Measurements from ENCODE around the gene SH3PXD2B. TPM values are rescaled to one million over a fixed set of nuclear protein-coding genes. Genes with fewer than 3 reads are reported as not detected.
A peak's percentile ranks its signal among the peaks of the same experiment; 100 is the strongest.

SH3PXD2B gene
- total RNA-seq, 1 experiment from 2014 or later: 27.5 TPM

DNA sequence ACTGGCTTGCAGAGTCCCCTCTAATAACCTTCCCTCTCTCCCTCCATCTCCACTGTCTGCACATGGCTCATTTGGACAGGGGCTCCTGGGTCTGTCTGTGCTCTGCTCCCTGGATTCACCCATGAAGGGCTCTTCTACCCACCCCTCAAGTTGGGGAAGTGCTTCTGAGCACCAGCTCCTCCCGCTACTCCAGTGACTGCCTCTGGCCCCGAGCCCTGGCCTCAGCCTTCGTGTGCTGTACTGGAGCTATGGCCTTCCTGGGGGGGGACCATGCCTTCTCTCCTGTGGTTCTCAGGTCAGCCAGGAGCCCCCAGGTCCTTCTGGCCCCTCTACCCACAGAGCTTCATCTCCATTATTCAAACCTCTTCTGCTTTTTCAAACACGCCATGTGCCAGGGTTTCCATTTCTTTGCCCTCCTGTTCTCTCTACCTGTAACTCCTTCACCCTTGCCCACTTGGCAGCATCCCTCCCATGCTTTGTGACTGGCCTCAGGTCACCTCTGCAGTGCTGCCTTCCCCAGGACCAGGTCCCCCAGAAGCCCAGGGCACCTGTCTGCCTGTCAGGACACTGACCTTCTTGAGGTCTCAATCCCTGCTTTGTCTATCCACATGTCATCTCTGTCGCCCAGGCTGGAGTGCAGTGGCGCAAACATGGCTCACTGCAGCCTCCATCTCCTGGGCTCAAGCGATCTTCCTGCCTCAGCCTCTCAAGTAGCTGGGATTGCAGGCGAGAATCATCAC lies 9.5 kb downstream of the SH3PXD2B start:
- Histone ChIP-seq H3K9ac (ENCODE audit: low read length) (no peak overlapping the region), H2AFZ (ENCODE audit: low read depth, low read length, poor library complexity, severe bottlenecking) (no peak overlapping the region), H3K27ac (ENCODE audit: low read depth, low read length) (no peak overlapping the region), H3K9me2 (ENCODE audit: insufficient read depth) (no peaks in the 10 kb centered on the region), H3K36me3 (ENCODE audit: control insufficient read depth in 1 of 2, insufficient read depth in 2 of 2, low read length in 2 of 2) (peaks cover 0 to 5% of the 10 kb centered on the region in 2 experiments; a peak in 1 of 4 replicates), H3K4me1 (ENCODE audit: control insufficient read depth in 1 of 2, insufficient read depth in 2 of 2, low read length in 2 of 2) (peaks cover 15 to 24% of the 10 kb centered on the region in 2 experiments), H3K4me3 (replicated peaks in 1 of 2; ENCODE audit: low read depth in 1 of 2, low read length in 2 of 2) (no peak overlapping the region), H3K79me2 (ENCODE audit: insufficient read depth, low read length) (peaks cover 50% of the 10 kb centered on the region), H3K9me3 (ENCODE audit: control insufficient read depth in 1 of 2, insufficient read depth in 1 of 2, low read depth in 1 of 2, low read length in 2 of 2) (no peaks in the 10 kb centered on the region), H3K4me2 (ENCODE audit: low read length) (no peak overlapping the region), H3K27me3 (ENCODE audit: insufficient read depth, low read length) (no peaks in the 10 kb centered on the region), H4K20me1 (ENCODE audit: insufficient read depth) (0 out of 2 replicates have a peak, but pooled peaks cover 8% of the 10 kb centered on the region)
- ATAC-seq: no peak
- ChIA-PET POLR2A (interaction anchor here (1.2 kb wide), 1 partner anchor 8 kb away, joined by 4 read pairs; no protein-coding TSS in a partner anchor), CTCF (interaction anchor here (1.8 kb wide), 1 partner anchor 8 kb away, joined by 4 read pairs; no protein-coding TSS in a partner anchor), RAD21 (ENCODE audit: low non-redundant PET in 1 of 2, low total read pairs in 2 of 2, uncharacterized antibody in 2 of 2, unreplicated experiment in 2 of 2) (no interaction called here)
- intact Hi-C loops (cut with micrococcal nuclease): no loop called here
- TF ChIP-seq, protein P1, sequence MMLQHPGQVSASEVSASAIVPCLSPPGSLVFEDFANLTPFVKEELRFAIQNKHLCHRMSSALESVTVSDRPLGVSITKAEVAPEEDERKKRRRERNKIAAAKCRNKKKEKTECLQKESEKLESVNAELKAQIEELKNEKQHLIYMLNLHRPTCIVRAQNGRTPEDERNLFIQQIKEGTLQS (IDR thresholded peaks at IDR 0.05): no peak
- no peak for TF ChIP-seq FOSL1 (IDR thresholded peaks at IDR 0.05; ENCODE audit: low read depth)
- no peak for TF ChIP-seq EZH2 (IDR thresholded peaks at IDR 0.05)
- TF ChIP-seq POLR2AphosphoS5 (IDR thresholded peaks at IDR 0.05; ENCODE audit: low read depth, low read length): no peak
- TF ChIP-seq RAD21 (IDR thresholded peaks at IDR 0.05; ENCODE audit: low read depth): no peak
- TF ChIP-seq SRF (IDR thresholded peaks at IDR 0.05; ENCODE audit: low read depth): no peak
- TF ChIP-seq JUND (IDR thresholded peaks at IDR 0.05): no peak
- TF ChIP-seq ZFX (IDR thresholded peaks at IDR 0.05): no peak
- TF ChIP-seq SP1 (IDR thresholded peaks at IDR 0.05; ENCODE audit: low read depth): no peak
- no peak for TF ChIP-seq ELF1 (IDR thresholded peaks at IDR 0.05; ENCODE audit: borderline replicate concordance, low read depth)
- no TSS peak for BruUV-seq (replicated peaks)
- no peak for DNase-seq (ENCODE audit: low read depth, low spot score)

DNA sequence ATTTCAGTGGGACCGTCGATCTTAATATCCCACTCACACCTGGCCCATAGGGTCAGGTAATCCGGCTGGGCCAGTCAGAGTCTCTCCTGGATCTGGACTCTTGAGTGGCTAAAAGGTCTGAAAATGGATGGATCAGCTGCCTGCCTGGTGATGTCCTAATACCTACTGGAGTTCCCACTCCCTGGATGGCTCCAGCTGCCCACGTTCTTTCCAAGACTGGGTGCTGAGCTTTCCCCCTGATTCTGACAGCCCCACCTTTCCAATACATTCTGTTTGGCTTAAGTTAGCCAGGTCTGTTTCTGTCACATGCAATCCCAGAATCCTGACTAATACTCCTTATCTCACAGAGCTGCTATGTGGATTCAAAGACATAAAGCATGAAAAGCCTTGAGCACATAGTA lies 10.2 kb downstream of the SH3PXD2B start:
- no peak overlapping the region for H2AFZ ChIP-seq (ENCODE audit: low read depth, low read length, poor library complexity, severe bottlenecking)
- 0 out of 2 replicates have a peak, but pooled peaks cover 8% of the 10 kb centered on the region for H4K20me1 ChIP-seq (ENCODE audit: insufficient read depth)
- H3K4me3 ChIP-seq (replicated peaks in 1 of 2; ENCODE audit: low read depth in 1 of 2, low read length in 2 of 2): no peak overlapping the region
- no peak overlapping the region for H3K9ac ChIP-seq (ENCODE audit: low read length)
- peaks cover 0 to under 1% of the 10 kb centered on the region in 2 experiments; a peak in 1 of 4 replicates for H3K36me3 ChIP-seq (ENCODE audit: control insufficient read depth in 1 of 2, insufficient read depth in 2 of 2, low read length in 2 of 2)
- ChIA-PET RAD21 (ENCODE audit: low non-redundant PET in 1 of 2, low total read pairs in 2 of 2, uncharacterized antibody in 2 of 2, unreplicated experiment in 2 of 2) (no interaction called here), CTCF (interaction anchor here (1.8 kb wide), 1 partner anchor 9 kb away, joined by 4 read pairs; no protein-coding TSS in a partner anchor), POLR2A (interaction anchor here (1.2 kb wide), 1 partner anchor 9 kb away, joined by 4 read pairs; no protein-coding TSS in a partner anchor)
- no peak for TF ChIP-seq EZH2phosphoT487 (IDR thresholded peaks at IDR 0.05; ENCODE audit: borderline replicate concordance)
- TF ChIP-seq YY1 (IDR thresholded peaks at IDR 0.05; ENCODE audit: extremely low read depth, insufficient replicate concordance, low read depth, low read length): no peak
- TF ChIP-seq, protein P2, sequence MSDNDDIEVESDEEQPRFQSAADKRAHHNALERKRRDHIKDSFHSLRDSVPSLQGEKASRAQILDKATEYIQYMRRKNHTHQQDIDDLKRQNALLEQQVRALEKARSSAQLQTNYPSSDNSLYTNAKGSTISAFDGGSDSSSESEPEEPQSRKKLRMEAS (IDR thresholded peaks at IDR 0.05): no peak
- no peak for TF ChIP-seq CEBPB (IDR thresholded peaks at IDR 0.05; ENCODE audit: low read depth)
- no peak for TF ChIP-seq RAD21 (IDR thresholded peaks at IDR 0.05; ENCODE audit: low read depth)
- TF ChIP-seq, protein P3, sequence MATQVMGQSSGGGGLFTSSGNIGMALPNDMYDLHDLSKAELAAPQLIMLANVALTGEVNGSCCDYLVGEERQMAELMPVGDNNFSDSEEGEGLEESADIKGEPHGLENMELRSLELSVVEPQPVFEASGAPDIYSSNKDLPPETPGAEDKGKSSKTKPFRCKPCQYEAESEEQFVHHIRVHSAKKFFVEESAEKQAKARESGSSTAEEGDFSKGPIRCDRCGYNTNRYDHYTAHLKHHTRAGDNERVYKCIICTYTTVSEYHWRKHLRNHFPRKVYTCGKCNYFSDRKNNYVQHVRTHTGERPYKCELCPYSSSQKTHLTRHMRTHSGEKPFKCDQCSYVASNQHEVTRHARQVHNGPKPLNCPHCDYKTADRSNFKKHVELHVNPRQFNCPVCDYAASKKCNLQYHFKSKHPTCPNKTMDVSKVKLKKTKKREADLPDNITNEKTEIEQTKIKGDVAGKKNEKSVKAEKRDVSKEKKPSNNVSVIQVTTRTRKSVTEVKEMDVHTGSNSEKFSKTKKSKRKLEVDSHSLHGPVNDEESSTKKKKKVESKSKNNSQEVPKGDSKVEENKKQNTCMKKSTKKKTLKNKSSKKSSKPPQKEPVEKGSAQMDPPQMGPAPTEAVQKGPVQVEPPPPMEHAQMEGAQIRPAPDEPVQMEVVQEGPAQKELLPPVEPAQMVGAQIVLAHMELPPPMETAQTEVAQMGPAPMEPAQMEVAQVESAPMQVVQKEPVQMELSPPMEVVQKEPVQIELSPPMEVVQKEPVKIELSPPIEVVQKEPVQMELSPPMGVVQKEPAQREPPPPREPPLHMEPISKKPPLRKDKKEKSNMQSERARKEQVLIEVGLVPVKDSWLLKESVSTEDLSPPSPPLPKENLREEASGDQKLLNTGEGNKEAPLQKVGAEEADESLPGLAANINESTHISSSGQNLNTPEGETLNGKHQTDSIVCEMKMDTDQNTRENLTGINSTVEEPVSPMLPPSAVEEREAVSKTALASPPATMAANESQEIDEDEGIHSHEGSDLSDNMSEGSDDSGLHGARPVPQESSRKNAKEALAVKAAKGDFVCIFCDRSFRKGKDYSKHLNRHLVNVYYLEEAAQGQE (IDR thresholded peaks at IDR 0.05; ENCODE audit: low read depth): no peak
- H3K27ac ChIP-seq (ENCODE audit: low read depth, low read length): no peak overlapping the region
- intact Hi-C loops (cut with micrococcal nuclease): no loop called here
- peak overlapping the region; percentile 55 for H3K4me2 ChIP-seq (ENCODE audit: low read length)
- H3K4me1 ChIP-seq (ENCODE audit: control insufficient read depth in 1 of 2, insufficient read depth in 2 of 2, low read length in 2 of 2): peaks cover 15 to 24% of the 10 kb centered on the region in 2 experiments
- H3K79me2 ChIP-seq (ENCODE audit: insufficient read depth, low read length): peaks cover 44% of the 10 kb centered on the region; the same call in 1 of the 2 replicates
- H3K9me2 ChIP-seq (ENCODE audit: insufficient read depth): no peaks in the 10 kb centered on the region
- ATAC-seq (no peak), DNase-seq (ENCODE audit: low read depth, low spot score) (no peak)
- BruUV-seq (replicated peaks): no TSS peak
- H3K9me3 ChIP-seq (ENCODE audit: control insufficient read depth in 1 of 2, insufficient read depth in 1 of 2, low read depth in 1 of 2, low read length in 2 of 2): no peaks in the 10 kb centered on the region
- no peaks in the 10 kb centered on the region for H3K27me3 ChIP-seq (ENCODE audit: insufficient read depth, low read length)

All from HCT116 (cell line).